DMS153 treated with DMSO at 0.1 percent for 48 hours (cell line): ENCODE data around the gene ZNHIT6.

Source experiments
- DNase-seq: peaks from one replicate; lab custom pipeline; 2025; ENCODE audit not compliant: unreplicated experiment; lab: John Stamatoyannopoulos, UW

Gene ZNHIT6

GRCh38 chr1:85623061-85623471 is 85.2 kb downstream of the ZNHIT6 start:
- no peak for DNase-seq

GRCh38 chr1:85621430-85621829 is 86.8 kb downstream of the ZNHIT6 start:
- DNase-seq: no peak

GRCh38 chr1:85617633-85618100 is 90.6 kb downstream of the ZNHIT6 start:
- no peak for DNase-seq

- DNase-seq: no peak
These were observed 91.5 kb downstream of the ZNHIT6 start for GRCh38 chr1:85616736-85617135.

- no peak for DNase-seq
These were observed 91.9 kb downstream of the ZNHIT6 start for GRCh38 chr1:85616364-85616705.

GRCh38 chr1:85615586-85616363 is 92.5 kb downstream of the ZNHIT6 start:
- DNase-seq: no peak

GRCh38 chr1:85612704-85613361 is 95.4 kb downstream of the ZNHIT6 start:
- DNase-seq: no peak

GRCh38 chr1:85611856-85612255 is 96.4 kb downstream of the ZNHIT6 start:
- DNase-seq: no peak

- no peak for DNase-seq
These were observed 96.8 kb downstream of the ZNHIT6 start for GRCh38 chr1:85611425-85611824.

- DNase-seq: no peak
These were observed 98.3 kb downstream of the ZNHIT6 start for GRCh38 chr1:85609976-85610375.

- no peak for DNase-seq
These were observed 99.4 kb downstream of the ZNHIT6 start for GRCh38 chr1:85608851-85609250.

GRCh38 chr1:85607921-85608265 is 100.3 kb downstream of the ZNHIT6 start:
- DNase-seq: no peak

- no peak for DNase-seq
These were observed 100.9 kb downstream of the ZNHIT6 start for GRCh38 chr1:85607126-85607920.

- no peak for DNase-seq
These were observed 101.8 kb downstream of the ZNHIT6 start for GRCh38 chr1:85606414-85606800.

- no peak for DNase-seq
These were observed 102.5 kb downstream of the ZNHIT6 start for GRCh38 chr1:85605484-85606413.

- no peak for DNase-seq
These were observed 103.8 kb downstream of the ZNHIT6 start for GRCh38 chr1:85604298-85604997.

GRCh38 chr1:85603086-85603880 is 105.0 kb downstream of the ZNHIT6 start:
- DNase-seq: no peak

GRCh38 chr1:85602571-85602970 is 105.7 kb downstream of the ZNHIT6 start:
- DNase-seq: no peak

- no peak for DNase-seq
These were observed 106.3 kb downstream of the ZNHIT6 start for GRCh38 chr1:85601901-85602300.
